ENCODE data around the gene SLC13A4.

The SLC13A4 gene

DNA sequence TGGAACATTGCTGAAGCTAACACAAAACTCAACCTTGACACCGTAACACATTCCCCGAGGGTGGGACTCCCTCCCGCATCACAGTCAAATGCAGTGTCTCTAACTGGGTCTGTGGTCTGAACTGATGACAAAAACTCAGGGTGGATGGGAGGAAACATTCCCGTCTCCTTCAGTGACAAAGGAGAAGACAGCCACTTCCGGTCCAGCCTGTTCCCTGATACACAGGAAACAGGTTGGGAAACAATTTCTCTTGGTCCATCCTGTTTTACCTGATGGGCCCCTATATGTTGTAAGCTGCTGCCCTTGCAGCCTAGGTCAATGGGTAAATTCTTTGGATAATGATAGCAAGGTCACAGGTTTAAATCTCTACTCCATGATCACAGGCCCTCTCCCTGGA, 20.4 kb downstream of the SLC13A4 start:
- no peak for TF ChIP-seq CTCF (IDR thresholded peaks at IDR 0.05)

DNA sequence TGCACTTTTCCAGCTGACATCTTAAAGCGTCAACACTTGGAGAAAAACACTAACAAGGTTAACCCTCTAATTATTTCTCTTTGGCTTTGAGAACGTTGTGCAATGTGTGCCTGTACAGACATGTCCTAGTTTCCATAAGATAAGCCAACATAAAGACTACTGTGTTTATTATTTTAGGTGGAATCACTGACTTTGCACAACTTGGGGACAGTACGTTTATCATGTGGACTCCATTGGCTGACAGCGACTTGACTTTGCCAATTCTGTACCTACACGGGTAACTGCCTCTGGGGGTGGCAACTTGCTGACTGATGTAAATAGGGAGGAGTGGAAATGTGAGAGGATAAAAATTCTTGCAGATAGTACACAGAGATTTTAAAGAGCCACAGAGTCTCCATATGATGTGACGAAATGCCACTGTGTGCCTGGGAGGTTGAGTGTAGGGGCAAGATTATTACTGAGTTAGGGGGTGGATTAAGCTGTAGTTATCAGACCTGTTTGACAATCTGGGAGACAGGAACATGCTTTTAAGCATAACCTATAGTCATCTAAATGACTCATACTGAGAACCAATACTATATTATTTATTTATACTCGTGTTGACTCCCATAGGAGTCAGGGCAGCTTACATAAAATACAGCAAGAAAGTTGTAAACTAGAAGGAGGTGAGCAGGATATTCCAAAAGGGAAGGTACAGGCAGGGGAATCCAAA, 21.0 kb downstream of the SLC13A4 start:
- Histone ChIP-seq H3K4me1 (no peaks in the 10 kb centered on the region), H3K36me3 (ENCODE audit: control insufficient read depth, insufficient read depth, low read length) (no peaks in the 10 kb centered on the region), H3K79me2 (no peaks in the 10 kb centered on the region), H3K27me3 (ENCODE audit: control insufficient read depth, insufficient read depth, low read length) (no peaks in the 10 kb centered on the region), H3K9ac (no peak overlapping the region), H3K4me2 (ENCODE audit: low read length) (no peak overlapping the region), H2AFZ (no peak overlapping the region), H3K4me3 (ENCODE audit: low read depth, low read length) (no peak overlapping the region), H3K9me3 (ENCODE audit: control insufficient read depth, low read length) (no peaks in the 10 kb centered on the region), H3K27ac (no peak overlapping the region)
- TF ChIP-seq CTCF (IDR thresholded peaks at IDR 0.05) = no peak

More for the DNA sequence above, 20.4 kb downstream of the SLC13A4 start:
- Histone ChIP-seq H3K36me3 (ENCODE audit: control insufficient read depth, insufficient read depth, low read length) (no peaks in the 10 kb centered on the region), H3K9me3 (ENCODE audit: control insufficient read depth, low read length) (no peaks in the 10 kb centered on the region), H3K27me3 (ENCODE audit: control insufficient read depth, insufficient read depth, low read length) (no peaks in the 10 kb centered on the region), H3K4me3 (ENCODE audit: low read depth, low read length) (no peak overlapping the region), H3K4me1 (no peaks in the 10 kb centered on the region), H3K9ac (no peak overlapping the region), H3K79me2 (no peaks in the 10 kb centered on the region), H3K27ac (no peak overlapping the region), H2AFZ (no peak overlapping the region), H3K4me2 (ENCODE audit: low read length) (no peak overlapping the region)

GRCh38 chr7:135706038-135706742, 21.8 kb downstream of the SLC13A4 start:
- Histone ChIP-seq H3K9me3 (ENCODE audit: control insufficient read depth, low read length) (no peaks in the 10 kb centered on the region), H3K4me2 (ENCODE audit: low read length) (no peak overlapping the region), H3K79me2 (no peaks in the 10 kb centered on the region), H3K36me3 (ENCODE audit: control insufficient read depth, insufficient read depth, low read length) (no peaks in the 10 kb centered on the region), H2AFZ (no peak overlapping the region), H3K27ac (no peak overlapping the region), H3K4me3 (ENCODE audit: low read depth, low read length) (no peak overlapping the region), H3K4me1 (no peaks in the 10 kb centered on the region), H3K27me3 (ENCODE audit: control insufficient read depth, insufficient read depth, low read length) (no peaks in the 10 kb centered on the region), H3K9ac (no peak overlapping the region)
- TF ChIP-seq CTCF (IDR thresholded peaks at IDR 0.05) = no peak

DNA sequence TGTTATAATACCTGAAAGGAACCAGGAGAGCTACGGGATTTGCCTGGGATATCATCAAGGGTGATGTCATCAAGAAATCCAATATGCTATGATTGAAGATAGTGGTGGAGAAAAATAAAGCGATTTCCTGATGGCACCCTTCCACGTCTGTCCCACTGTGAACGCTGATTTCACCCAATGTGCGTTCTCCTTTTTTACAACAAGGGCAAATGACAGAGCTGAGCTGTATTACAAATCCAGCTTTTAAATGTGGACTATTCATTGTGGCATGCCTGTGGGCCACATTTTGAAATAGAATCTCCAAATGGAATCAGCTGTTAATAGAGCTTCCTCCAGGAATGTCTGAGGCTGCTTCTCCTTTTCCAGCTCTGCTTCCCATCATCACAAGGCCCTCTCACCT, 23.3 kb downstream of the SLC13A4 start:
- no peaks in the 10 kb centered on the region for H3K27me3 ChIP-seq (ENCODE audit: control insufficient read depth, insufficient read depth, low read length)
- no peaks in the 10 kb centered on the region for H3K79me2 ChIP-seq

More for the DNA sequence above, 23.3 kb downstream of the SLC13A4 start:
- H3K36me3 ChIP-seq (ENCODE audit: control insufficient read depth, insufficient read depth, low read length) = no peaks in the 10 kb centered on the region
- H3K4me3 ChIP-seq (ENCODE audit: low read depth, low read length) = no peak overlapping the region
- H3K9ac ChIP-seq = no peak overlapping the region
- TF ChIP-seq CTCF (IDR thresholded peaks at IDR 0.05) = no peak
- no peaks in the 10 kb centered on the region for H3K9me3 ChIP-seq (ENCODE audit: control insufficient read depth, low read length)
- no peak overlapping the region for H3K27ac ChIP-seq
- H3K4me1 ChIP-seq = no peaks in the 10 kb centered on the region
- H2AFZ ChIP-seq = peak overlapping the region; percentile 3
- peak overlapping the region; percentile 13 for H3K4me2 ChIP-seq (ENCODE audit: low read length)
